Neural cell (in vitro differentiated cells): ENCODE results near the gene PACS2.

ENCODE experiments used
- EZH2 ChIP-seq: fragments of 200-600, 300-800 bp; shearing (Covaris generic), sonication (generic); IDR thresholded peaks from 2 replicates; pipeline ENCODE4 v1.6.1; 2014; ENCODE audit warnings: antibody characterized with exemption, low read length, borderline replicate concordance, mild to moderate bottlenecking; ENCODE audit not compliant: insufficient read depth, poor library complexity, severe bottlenecking
- POLR2AphosphoS5 ChIP-seq: IDR thresholded peaks from 2 replicates; pipeline ENCODE4 v1.6.1; 2012
- RAD21 ChIP-seq: fragments of 450-650 bp; conservative IDR thresholded peaks from 2 replicates; pipeline ENCODE4 v1.6.1; 2014; ENCODE audit warnings: antibody characterized with exemption, mild to moderate bottlenecking, moderate library complexity
- SMC3 ChIP-seq: fragments of 450-650 bp; conservative IDR thresholded peaks from 2 replicates; pipeline ENCODE4 v1.6.1; 2014; ENCODE audit warnings: antibody characterized with exemption, mild to moderate bottlenecking, moderate library complexity; ENCODE audit not compliant: poor library complexity
- TAF1 ChIP-seq: IDR thresholded peaks from 2 replicates; pipeline ENCODE4 v1.6.1; 2012; ENCODE audit warnings: low read depth
- TF ChIP-seq, protein P1 (sequence below): IDR thresholded peaks from 2 replicates; pipeline ENCODE4 v1.6.1; 2012; ENCODE audit warnings: borderline replicate concordance
- TF ChIP-seq, protein P2 (sequence below): fragments of 450-650 bp; IDR thresholded peaks from 2 replicates; pipeline ENCODE4 v1.5.1; 2014; ENCODE audit warnings: antibody characterized with exemption, mild to moderate bottlenecking, moderate library complexity; ENCODE audit not compliant: poor library complexity, severe bottlenecking

DNA sequence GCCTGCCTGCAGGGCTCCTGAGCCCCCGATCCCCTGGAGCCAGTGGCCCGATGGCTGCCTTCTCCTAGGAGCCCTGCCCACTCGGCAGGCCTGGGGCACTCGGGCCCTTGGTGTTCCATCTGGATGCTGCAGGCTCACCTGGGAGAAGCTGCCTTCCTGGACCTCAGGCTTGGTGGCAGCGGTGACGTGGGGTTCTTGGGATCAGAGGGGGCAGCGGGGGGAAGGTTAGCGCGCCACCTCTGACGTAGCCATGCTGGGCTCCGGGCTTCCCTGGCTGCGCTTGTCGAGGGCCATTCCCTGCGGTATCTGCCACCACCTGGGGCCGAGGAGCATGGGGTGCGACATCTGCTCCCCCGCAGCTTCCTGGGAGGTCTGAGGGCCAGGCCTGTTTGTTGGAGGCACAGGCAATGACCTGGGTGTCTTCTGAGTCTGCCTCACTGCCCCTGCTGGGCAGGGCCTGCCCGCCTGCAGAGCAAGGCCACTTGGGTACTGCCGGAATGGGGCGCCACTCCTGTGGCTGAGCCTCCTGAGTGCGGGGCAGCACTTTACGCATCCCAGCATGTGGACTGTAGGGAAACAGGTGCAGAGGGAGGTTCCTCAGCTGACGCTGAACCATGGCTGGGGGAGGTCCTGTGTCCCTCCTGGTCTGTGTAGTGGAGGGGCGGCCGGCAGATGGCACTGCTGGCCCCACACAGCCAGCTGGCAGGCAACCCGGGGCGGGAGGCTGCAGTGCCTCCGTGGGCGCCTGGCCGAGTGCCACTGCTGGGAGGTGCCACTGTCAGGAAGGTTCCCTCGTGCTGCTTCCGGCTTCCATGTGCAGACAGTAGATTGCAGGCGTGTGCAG lies 125.4 kb downstream of the PACS2 start:
- TF ChIP-seq, protein P1, sequence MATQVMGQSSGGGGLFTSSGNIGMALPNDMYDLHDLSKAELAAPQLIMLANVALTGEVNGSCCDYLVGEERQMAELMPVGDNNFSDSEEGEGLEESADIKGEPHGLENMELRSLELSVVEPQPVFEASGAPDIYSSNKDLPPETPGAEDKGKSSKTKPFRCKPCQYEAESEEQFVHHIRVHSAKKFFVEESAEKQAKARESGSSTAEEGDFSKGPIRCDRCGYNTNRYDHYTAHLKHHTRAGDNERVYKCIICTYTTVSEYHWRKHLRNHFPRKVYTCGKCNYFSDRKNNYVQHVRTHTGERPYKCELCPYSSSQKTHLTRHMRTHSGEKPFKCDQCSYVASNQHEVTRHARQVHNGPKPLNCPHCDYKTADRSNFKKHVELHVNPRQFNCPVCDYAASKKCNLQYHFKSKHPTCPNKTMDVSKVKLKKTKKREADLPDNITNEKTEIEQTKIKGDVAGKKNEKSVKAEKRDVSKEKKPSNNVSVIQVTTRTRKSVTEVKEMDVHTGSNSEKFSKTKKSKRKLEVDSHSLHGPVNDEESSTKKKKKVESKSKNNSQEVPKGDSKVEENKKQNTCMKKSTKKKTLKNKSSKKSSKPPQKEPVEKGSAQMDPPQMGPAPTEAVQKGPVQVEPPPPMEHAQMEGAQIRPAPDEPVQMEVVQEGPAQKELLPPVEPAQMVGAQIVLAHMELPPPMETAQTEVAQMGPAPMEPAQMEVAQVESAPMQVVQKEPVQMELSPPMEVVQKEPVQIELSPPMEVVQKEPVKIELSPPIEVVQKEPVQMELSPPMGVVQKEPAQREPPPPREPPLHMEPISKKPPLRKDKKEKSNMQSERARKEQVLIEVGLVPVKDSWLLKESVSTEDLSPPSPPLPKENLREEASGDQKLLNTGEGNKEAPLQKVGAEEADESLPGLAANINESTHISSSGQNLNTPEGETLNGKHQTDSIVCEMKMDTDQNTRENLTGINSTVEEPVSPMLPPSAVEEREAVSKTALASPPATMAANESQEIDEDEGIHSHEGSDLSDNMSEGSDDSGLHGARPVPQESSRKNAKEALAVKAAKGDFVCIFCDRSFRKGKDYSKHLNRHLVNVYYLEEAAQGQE, result no peak
- TF ChIP-seq POLR2AphosphoS5 (no peak), SMC3 (no peak), RAD21 (no peak), TAF1 (no peak), EZH2 (no peak)
- TF ChIP-seq, protein P2, sequence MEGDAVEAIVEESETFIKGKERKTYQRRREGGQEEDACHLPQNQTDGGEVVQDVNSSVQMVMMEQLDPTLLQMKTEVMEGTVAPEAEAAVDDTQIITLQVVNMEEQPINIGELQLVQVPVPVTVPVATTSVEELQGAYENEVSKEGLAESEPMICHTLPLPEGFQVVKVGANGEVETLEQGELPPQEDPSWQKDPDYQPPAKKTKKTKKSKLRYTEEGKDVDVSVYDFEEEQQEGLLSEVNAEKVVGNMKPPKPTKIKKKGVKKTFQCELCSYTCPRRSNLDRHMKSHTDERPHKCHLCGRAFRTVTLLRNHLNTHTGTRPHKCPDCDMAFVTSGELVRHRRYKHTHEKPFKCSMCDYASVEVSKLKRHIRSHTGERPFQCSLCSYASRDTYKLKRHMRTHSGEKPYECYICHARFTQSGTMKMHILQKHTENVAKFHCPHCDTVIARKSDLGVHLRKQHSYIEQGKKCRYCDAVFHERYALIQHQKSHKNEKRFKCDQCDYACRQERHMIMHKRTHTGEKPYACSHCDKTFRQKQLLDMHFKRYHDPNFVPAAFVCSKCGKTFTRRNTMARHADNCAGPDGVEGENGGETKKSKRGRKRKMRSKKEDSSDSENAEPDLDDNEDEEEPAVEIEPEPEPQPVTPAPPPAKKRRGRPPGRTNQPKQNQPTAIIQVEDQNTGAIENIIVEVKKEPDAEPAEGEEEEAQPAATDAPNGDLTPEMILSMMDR, result no peak
